ENCODE results near the gene RAB20. TPM values are rescaled to one million over a fixed set of nuclear protein-coding genes. Genes with fewer than 3 reads are reported as not detected.
"Not testable (repeated sequence)": the region's sequence is repeated elsewhere in the genome, so short reads cannot be mapped to it uniquely, and the experiment has no call there.

RAB20 gene
- 3.3 and 5.8 TPM in 2 replicates for total RNA-seq

- DNase-seq (ENCODE audit: extremely low read depth, low read depth, low spot score) = no peak
These were observed at the start of gene RAB20 for GRCh38 chr13:110561344-110562035. RAB20 (minus strand) TSS chr13:110561722; CDS start chr13:110561519, 203 bp downstream.

GRCh38 chr13:110610955-110611595 lies 49.6 kb upstream of the RAB20 start:
- no peak for DNase-seq (ENCODE audit: extremely low read depth, low read depth, low spot score)

- DNase-seq (ENCODE audit: extremely low read depth, low read depth, low spot score) = no peak
These were observed 46.2 kb upstream of the RAB20 start for GRCh38 chr13:110607675-110608224.

GRCh38 chr13:110606281-110606680 lies 44.8 kb upstream of the RAB20 start:
- DNase-seq (ENCODE audit: extremely low read depth, low read depth, low spot score) = not testable (repeated sequence)

- no peak for DNase-seq (ENCODE audit: extremely low read depth, low read depth, low spot score)
These were observed 43.6 kb upstream of the RAB20 start for GRCh38 chr13:110605132-110605531.

GRCh38 chr13:110600980-110601379 lies 39.5 kb upstream of the RAB20 start:
- no peak for DNase-seq (ENCODE audit: extremely low read depth, low read depth, low spot score)

- DNase-seq (ENCODE audit: extremely low read depth, low read depth, low spot score) = no peak
These were observed 38.8 kb upstream of the RAB20 start for GRCh38 chr13:110600261-110600819.

GRCh38 chr13:110597041-110597689 lies 35.6 kb upstream of the RAB20 start:
- DNase-seq (ENCODE audit: extremely low read depth, low read depth, low spot score) = no peak

GRCh38 chr13:110593430-110594130 lies 32.1 kb upstream of the RAB20 start:
- peak; percentile 39 for DNase-seq (ENCODE audit: extremely low read depth, low read depth, low spot score)

GRCh38 chr13:110592665-110593064 lies 31.1 kb upstream of the RAB20 start:
- DNase-seq (ENCODE audit: extremely low read depth, low read depth, low spot score) = no peak

GRCh38 chr13:110590577-110590976 lies 29.1 kb upstream of the RAB20 start:
- no peak for DNase-seq (ENCODE audit: extremely low read depth, low read depth, low spot score)

GRCh38 chr13:110589793-110590390 lies 28.4 kb upstream of the RAB20 start:
- DNase-seq (ENCODE audit: extremely low read depth, low read depth, low spot score) = no peak

- DNase-seq (ENCODE audit: extremely low read depth, low read depth, low spot score) = no peak
These were observed 21.8 kb upstream of the RAB20 start for GRCh38 chr13:110583178-110583865.

- no peak for DNase-seq (ENCODE audit: extremely low read depth, low read depth, low spot score)
These were observed 21.0 kb upstream of the RAB20 start for GRCh38 chr13:110582421-110582954.

- no peak for DNase-seq (ENCODE audit: extremely low read depth, low read depth, low spot score)
These were observed 20.1 kb upstream of the RAB20 start for GRCh38 chr13:110581506-110582185.

GRCh38 chr13:110580800-110581199 lies 19.3 kb upstream of the RAB20 start:
- no peak for DNase-seq (ENCODE audit: extremely low read depth, low read depth, low spot score)

- DNase-seq (ENCODE audit: extremely low read depth, low read depth, low spot score) = no peak
These were observed 16.8 kb upstream of the RAB20 start for GRCh38 chr13:110578363-110578762.

GRCh38 chr13:110576736-110577476 lies 15.4 kb upstream of the RAB20 start:
- no peak for DNase-seq (ENCODE audit: extremely low read depth, low read depth, low spot score)

Data from glomerular endothelial cell (primary cell).